ENCODE data around the gene TACC3. TPM values are rescaled to one million over a fixed set of nuclear protein-coding genes. Genes with fewer than 3 reads are reported as not detected.

TACC3 gene
- total RNA-seq, 1 experiment from 2014 or later = 74.7 TPM

DNA sequence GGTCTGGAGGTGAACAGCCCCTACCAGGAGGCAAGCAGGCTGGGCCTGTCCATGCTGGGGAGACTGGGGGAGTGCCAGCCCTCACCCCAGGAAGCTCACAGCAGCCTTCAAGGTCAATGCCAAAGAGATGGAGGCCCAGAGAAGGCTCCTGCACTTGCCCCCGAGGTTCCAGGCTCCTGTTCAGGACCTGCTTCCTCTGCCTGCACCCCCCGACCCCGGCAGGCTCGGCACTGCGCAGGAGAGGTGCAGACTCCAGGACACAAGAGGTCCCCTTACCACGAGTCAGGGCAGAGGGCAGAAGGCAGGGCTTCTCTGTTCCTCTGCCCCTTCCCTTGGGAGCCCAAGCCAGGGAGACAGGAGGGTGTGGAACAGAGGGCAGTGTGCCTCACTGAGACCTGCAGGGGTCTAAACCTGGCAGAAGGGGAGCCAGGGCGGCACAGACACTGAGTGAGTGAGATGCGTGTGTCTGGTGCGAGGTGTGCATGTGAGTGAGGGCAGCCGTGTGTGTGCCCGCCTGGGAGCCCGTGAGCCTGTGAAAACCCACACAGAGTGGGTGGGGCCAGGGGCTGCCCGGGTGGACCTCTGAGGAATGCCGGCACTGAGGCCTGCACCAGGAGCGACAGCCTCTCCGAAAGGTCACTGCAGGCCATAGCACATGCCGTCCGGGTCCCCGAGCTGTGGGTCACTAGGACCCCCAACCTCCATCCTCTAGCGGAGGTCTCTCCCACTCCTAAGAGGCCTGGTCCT is 41.1 kb downstream of the TACC3 start:
- Histone ChIP-seq H3K27me3 (peaks cover 13% of the 10 kb centered on the region), H3K4me3 (no peak overlapping the region)

DNA sequence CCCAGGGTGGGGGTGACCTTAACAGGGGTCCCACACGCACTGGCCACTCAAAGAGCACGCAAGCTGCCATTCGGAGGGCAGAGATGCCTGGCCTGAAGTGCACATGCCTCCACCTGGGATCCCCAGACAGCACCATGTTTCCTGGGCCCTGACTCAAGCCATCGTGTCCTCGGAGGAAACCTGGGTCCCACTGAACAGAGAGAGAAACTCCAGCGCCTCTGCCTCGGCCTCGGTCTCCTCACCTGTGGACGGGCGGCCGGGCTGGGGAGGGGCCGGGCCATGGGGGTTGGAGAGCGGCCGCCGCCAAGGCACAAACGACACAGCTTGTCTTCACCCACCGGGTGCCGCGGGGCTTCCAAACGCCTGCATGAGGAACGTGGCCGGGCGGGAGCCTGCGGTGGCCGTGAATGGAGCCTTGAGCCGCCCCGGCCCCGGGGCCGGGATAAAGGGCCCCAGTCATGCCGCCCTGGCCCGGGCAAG is 41.8 kb downstream of the TACC3 start:
- Histone ChIP-seq H3K9me3 (replicated peaks) (no peaks in the 10 kb centered on the region), H3K4me3 (no peak overlapping the region), H3K4me1 (peaks cover 40% of the 10 kb centered on the region), H3K27me3 (peaks cover 16% of the 10 kb centered on the region), H3K27ac (no peak overlapping the region), H3K36me3 (no peaks in the 10 kb centered on the region)
- no peak for DNase-seq

More for the DNA sequence above, 41.1 kb downstream of the TACC3 start:
- H3K9me3 ChIP-seq (replicated peaks) = no peaks in the 10 kb centered on the region
- no peak overlapping the region for H3K27ac ChIP-seq
- no peak for DNase-seq
- H3K4me1 ChIP-seq = peaks cover 38% of the 10 kb centered on the region
- H3K36me3 ChIP-seq = no peaks in the 10 kb centered on the region

DNA sequence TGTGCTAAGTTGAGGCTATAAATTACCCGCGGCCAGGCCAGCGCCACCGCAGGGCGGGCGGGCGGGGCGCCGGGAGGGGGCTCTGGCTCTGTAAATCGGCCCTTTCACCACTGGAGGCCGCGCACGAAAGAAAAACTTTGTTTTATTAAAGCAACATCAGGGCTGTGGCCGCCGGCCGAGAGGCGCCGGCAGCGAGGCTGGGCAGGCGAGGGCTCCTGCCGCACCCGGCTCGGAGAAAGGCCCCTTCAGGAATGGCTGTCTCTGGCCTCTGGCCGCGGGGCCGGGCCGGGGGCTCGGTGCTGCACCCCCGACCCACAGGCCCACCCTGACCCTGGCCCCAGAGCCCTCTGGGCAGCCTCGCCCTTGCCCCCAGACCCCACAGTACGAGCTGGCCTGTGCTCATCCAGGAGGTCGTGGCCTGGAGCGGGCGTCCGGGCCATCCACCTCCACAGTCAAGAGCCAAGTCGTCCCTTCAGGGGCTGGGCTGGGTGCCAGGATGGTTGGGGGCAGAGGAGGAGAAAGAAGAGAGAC is 42.3 kb downstream of the TACC3 start:
- Histone ChIP-seq H3K4me1 (peaks cover 41% of the 10 kb centered on the region), H3K4me3 (peak overlapping the region; percentile 26), H3K27ac (no peak overlapping the region), H3K36me3 (no peaks in the 10 kb centered on the region), H3K27me3 (peaks cover 21% of the 10 kb centered on the region), H3K9me3 (replicated peaks) (no peaks in the 10 kb centered on the region)
- DNase-seq = peak; percentile 59 to 60

DNA sequence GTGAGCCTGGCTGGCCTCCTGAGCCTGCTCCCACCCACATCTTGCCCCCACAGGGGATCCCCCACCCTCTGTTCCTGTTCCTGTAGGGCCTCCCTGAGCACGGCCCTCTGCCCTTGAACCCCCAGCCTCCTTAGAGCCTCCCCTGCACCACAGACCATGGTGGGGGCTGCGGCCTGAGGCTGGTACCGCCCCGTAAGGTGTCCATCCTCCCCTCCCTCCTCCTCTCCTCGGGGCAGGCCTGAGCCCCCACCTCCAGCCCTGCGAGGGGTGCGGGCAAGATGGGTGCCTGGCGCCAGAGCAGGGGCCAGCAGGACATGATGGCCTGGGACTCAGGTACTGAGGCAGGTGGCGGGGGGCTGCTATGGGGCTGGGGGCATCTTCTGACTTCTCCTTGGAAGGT is 43.3 kb downstream of the TACC3 start:
- no peak for DNase-seq
- Histone ChIP-seq H3K27ac (no peak overlapping the region), H3K4me3 (no peak overlapping the region), H3K27me3 (peaks cover 32% of the 10 kb centered on the region), H3K9me3 (replicated peaks) (no peaks in the 10 kb centered on the region), H3K36me3 (no peaks in the 10 kb centered on the region), H3K4me1 (peaks cover 30% of the 10 kb centered on the region)

- Histone ChIP-seq H3K27ac (no peak overlapping the region), H3K27me3 (peaks cover 40% of the 10 kb centered on the region), H3K9me3 (replicated peaks) (no peaks in the 10 kb centered on the region), H3K4me1 (peaks cover 27% of the 10 kb centered on the region), H3K36me3 (no peaks in the 10 kb centered on the region), H3K4me3 (no peak overlapping the region)
- no peak for DNase-seq
Observed at GRCh38 chr4:1765409-1766072, 44.2 kb downstream of the TACC3 start.

DNA sequence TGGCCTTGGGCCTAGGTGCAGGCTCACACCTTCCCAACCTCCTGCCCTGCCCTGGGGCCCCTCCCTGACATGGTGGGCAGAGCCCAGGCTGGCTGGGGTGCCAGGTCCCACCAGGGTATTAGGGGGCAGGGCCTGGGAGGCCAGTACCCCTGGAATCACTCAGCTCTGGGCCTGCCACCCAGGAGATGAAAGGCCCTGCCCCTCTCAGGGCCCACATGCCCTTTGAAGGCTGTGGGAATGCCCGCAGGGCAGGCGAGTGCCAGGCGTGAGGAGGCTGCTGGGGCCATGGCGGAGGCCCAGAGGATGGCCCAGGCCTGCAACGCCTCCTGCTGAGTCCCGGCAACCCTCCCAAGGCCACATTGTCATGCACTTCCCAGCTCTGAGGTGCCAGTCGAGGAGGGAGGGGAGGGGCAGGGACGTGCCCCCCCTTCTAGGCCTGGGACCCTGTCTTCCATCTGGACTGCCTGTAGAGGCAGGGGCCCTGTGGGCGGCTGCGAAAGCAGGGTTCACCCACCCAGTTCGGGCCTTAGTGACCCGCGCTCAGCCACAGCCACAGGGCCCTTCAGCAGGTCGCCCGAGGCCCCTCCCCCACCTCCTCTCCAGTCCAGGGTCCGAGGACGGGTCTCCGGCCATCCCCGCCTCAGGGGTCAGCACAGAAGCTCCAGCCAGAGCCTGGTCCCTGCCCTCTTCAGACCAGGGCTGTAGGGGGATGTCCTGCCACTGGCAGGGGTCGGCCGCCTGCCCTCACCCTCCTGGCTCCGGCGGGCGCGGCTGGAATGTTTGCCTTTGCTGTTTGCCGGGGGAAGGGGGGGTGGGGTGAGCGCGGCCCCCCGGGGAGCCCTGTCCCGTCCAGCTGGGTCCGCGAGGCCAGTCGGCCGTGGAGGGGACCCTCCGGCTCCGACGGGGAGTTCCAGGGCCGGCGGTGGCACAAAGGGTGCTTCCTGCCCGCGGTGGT is 45.1 kb downstream of the TACC3 start:
- H3K27me3 ChIP-seq = peaks cover 49% of the 10 kb centered on the region
- no peaks in the 10 kb centered on the region for H3K36me3 ChIP-seq
- peaks cover 29% of the 10 kb centered on the region for H3K4me1 ChIP-seq
- no peaks in the 10 kb centered on the region for H3K9me3 ChIP-seq (replicated peaks)
- H3K27ac ChIP-seq = no peak overlapping the region
- DNase-seq = no peak
- peak overlapping the region; percentile 29; the same call in 1 of the 2 replicates for H3K4me3 ChIP-seq

DNA sequence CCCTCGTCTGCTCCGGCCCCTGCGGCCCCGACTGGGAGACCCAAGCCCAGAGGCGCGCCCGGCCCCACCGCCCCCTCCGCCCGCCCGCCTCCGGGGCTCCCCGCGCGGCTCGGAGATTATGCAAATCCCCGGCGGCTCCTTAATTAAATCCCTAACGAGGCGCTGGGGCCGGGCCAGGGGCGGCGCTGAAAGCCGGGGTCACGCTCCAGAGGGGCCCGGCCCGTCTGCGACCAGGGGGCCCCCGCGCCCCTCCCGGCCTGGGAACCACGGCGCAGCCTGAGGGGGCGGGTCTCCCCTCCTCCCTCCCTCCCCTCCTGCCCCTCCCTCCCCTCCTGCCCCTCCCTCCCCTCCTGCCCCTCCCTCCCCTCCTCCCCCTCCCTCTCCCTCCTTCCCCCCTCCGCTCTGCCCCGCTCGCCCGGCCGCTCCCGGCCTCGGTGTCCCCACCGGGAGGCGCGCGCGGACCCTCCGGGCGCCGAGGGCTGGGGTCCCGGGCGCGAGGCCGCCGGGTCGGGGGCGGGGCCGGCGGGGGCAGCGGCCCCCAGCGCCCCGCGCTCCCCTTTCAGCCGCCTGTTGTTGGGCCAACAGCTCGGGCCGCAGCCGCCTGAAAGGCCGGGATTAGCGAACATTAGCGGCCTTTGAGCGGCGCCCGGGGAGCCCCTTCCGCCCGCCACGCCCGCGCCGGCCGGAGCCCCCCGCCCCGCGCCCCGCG is 45.9 kb downstream of the TACC3 start:
- Histone ChIP-seq H3K36me3 (no peaks in the 10 kb centered on the region), H3K4me3 (peak overlapping the region; percentile 29; the same call in 1 of the 2 replicates), H3K27ac (no peak overlapping the region), H3K4me1 (peaks cover 37% of the 10 kb centered on the region), H3K9me3 (replicated peaks) (no peaks in the 10 kb centered on the region), H3K27me3 (peaks cover 57% of the 10 kb centered on the region)
- DNase-seq = no peak

- no peak overlapping the region for H3K4me3 ChIP-seq
- peaks cover 62% of the 10 kb centered on the region for H3K27me3 ChIP-seq
- H3K4me1 ChIP-seq = peaks cover 44% of the 10 kb centered on the region
- DNase-seq = peak; percentile 53
- no peaks in the 10 kb centered on the region for H3K36me3 ChIP-seq
- no peaks in the 10 kb centered on the region for H3K9me3 ChIP-seq (replicated peaks)
- H3K27ac ChIP-seq = no peak overlapping the region
Observed at GRCh38 chr4:1767770-1768366, 46.5 kb downstream of the TACC3 start.

DNA sequence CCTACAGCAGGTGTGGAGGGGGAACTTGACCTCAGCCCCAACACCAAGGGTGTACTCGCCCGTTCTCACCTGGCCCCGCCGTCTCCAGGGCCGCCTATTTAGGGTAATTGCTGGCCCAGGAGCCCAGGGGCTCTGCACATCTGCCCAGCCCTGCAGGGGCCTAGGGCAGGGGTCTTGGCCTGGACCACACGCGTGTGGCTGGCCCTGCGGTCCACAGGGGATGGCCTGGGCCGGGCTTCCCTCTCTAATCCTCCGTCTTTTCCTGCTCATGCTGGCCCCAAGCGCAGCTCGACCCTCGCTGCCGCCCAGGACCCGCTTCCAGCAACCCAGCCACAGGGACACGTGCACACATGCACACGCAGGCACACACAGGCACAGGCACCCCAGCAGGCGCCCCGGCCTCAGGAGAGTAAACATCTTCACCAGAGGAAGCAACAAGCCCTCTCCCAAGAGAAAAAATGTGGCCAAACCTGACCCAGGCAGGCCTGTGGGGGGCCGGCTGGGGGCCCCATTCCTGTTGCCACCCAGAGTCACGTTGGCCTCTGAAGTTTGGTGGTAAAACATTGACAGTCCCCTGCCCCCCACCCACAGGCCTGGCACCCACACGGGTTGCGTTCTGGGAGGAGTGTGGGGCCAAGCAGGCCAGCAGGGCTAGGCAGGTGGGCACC is 47.2 kb downstream of the TACC3 start:
- Histone ChIP-seq H3K4me1 (peaks cover 47% of the 10 kb centered on the region), H3K27me3 (peaks cover 62% of the 10 kb centered on the region), H3K36me3 (no peaks in the 10 kb centered on the region), H3K9me3 (replicated peaks) (no peaks in the 10 kb centered on the region), H3K27ac (no peak overlapping the region), H3K4me3 (no peak overlapping the region)
- DNase-seq = no peak

DNA sequence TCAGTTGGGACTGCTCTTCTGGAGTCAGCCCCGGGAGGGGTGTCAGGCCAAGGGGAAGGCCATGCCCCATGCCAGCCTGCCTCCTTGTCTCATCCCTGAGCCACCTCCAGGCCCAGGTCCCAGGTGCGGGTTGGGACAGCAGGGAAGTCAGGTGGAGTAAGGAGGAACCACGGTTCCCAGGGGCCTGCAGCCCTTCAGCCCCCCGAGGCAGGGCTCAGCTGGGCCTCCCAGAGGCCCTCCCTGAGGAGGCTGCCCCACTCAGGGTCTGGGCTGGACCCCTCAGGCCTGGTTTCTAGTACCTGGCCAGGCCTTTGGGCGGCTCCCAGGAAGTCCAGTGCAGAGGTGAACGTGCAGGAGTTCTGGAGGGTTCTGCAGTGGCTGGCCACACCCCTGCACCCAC is 48.4 kb downstream of the TACC3 start:
- no peaks in the 10 kb centered on the region for H3K36me3 ChIP-seq
- peaks cover 53% of the 10 kb centered on the region for H3K4me1 ChIP-seq
- DNase-seq = no peak
- H3K27ac ChIP-seq = no peak overlapping the region
- H3K9me3 ChIP-seq (replicated peaks) = no peaks in the 10 kb centered on the region
- no peak overlapping the region for H3K4me3 ChIP-seq
- H3K27me3 ChIP-seq = peaks cover 62% of the 10 kb centered on the region

DNA sequence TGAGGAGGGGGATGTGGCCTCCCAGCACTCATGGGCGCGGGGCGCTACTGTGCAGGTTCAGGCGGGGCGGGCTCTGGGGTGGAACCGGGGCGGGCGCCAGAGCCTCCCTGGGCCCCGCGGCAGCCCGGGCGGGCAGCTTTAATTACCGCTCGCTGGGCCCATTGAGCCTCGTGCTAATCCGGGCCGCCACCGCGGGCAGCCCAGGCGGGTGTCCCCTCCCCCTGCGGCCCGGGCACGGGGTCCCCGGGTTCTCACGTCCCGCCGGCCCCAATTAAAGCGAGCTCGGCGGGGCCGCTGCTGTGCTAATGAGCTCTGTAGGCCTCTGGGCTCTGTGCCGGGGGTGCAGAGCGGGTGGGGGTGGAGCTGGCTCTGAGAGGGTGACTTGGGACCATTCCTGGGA is 48.9 kb downstream of the TACC3 start:
- H3K27ac ChIP-seq = no peak overlapping the region
- H3K4me1 ChIP-seq = peaks cover 53% of the 10 kb centered on the region
- H3K4me3 ChIP-seq = no peak overlapping the region
- no peak for DNase-seq
- H3K27me3 ChIP-seq = peaks cover 62% of the 10 kb centered on the region
- no peaks in the 10 kb centered on the region for H3K36me3 ChIP-seq
- no peaks in the 10 kb centered on the region for H3K9me3 ChIP-seq (replicated peaks)

GRCh38 chr4:1770791-1771231 is 49.5 kb downstream of the TACC3 start:
- H3K36me3 ChIP-seq = no peaks in the 10 kb centered on the region
- H3K9me3 ChIP-seq (replicated peaks) = no peaks in the 10 kb centered on the region
- DNase-seq = no peak
- H3K4me3 ChIP-seq = no peak overlapping the region
- H3K27ac ChIP-seq = no peak overlapping the region
- peaks cover 59% of the 10 kb centered on the region for H3K27me3 ChIP-seq
- peaks cover 53% of the 10 kb centered on the region for H3K4me1 ChIP-seq

DNA sequence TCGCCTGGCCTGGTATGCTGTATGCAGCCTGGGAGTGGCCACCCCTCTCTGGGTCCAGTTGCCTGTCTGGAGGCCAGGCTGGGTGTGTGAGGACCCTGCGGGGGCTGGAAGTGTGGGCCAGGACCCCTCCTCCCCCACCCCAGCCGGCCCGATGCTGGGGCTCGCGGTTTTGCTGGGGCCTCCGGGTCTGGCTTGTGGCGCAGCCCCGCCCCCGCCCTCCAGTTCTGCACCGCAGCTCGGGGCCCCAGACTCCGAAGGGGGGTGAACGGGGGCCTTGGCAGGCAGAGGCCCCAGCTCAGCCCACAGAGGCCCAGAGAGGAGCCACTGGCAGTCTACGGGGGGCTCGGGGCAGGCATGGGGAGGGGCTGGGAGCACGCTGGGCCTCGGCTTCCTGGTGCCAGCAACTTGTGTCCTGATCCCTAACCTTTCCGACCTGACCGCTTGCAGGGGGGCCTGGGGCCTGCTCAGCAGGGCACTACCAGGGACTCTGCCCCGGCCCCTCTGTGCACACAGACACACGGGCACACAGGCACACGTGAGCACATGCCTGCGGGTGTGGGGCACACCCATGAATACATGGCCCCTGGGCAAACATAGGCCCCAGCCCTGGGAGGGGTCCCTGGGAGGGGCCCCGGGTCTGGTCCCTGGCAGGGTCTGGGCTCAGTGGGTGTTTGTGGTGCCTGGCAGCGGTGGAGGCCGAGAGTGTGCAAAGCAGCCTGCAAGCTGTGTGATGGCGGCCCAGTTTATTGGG is 50.4 kb downstream of the TACC3 start:
- Histone ChIP-seq H3K9me3 (replicated peaks) (no peaks in the 10 kb centered on the region), H3K4me3 (no peak overlapping the region), H3K4me1 (peaks cover 48% of the 10 kb centered on the region), H3K27me3 (peaks cover 49% of the 10 kb centered on the region), H3K27ac (no peak overlapping the region), H3K36me3 (no peaks in the 10 kb centered on the region)
- DNase-seq = no peak
